ENCODE results near the gene KIF16B. TPM values are rescaled to one million over a fixed set of nuclear protein-coding genes. Genes with fewer than 3 reads are reported as not detected.

Gene KIF16B
- total RNA-seq, 4 donors from 2014 or later = 15.7 to 29.0 (median 19.3) TPM

- no peak for TF ChIP-seq CTCF (IDR thresholded peaks at IDR 0.05)
- DNase-seq (ENCODE audit: low spot score) (no peak), ATAC-seq (ENCODE audit: low FRiP score) (no peak)
Measured at GRCh38 chr20:16555754-16556153, 17.5 kb downstream of the KIF16B start.

- no peak for DNase-seq (ENCODE audit: low spot score)
- no peak for ATAC-seq (ENCODE audit: low FRiP score)
- TF ChIP-seq CTCF (IDR thresholded peaks at IDR 0.05) = no peak
Measured at GRCh38 chr20:16554766-16555543, 18.3 kb downstream of the KIF16B start.

- no peak for DNase-seq (ENCODE audit: low spot score)
- no peak for ATAC-seq (ENCODE audit: low FRiP score)
- TF ChIP-seq CTCF (IDR thresholded peaks at IDR 0.05) = no peak
Measured at GRCh38 chr20:16553684-16554083, 19.6 kb downstream of the KIF16B start.

GRCh38 chr20:16553101-16553500, 20.1 kb downstream of the KIF16B start:
- DNase-seq (ENCODE audit: low spot score) (no peak), ATAC-seq (ENCODE audit: low FRiP score) (no peak)
- no peak for TF ChIP-seq CTCF (IDR thresholded peaks at IDR 0.05)

- no peak for ATAC-seq (ENCODE audit: low FRiP score)
- TF ChIP-seq CTCF (IDR thresholded peaks at IDR 0.05) = no peak
- no peak for DNase-seq (ENCODE audit: low spot score)
Measured at GRCh38 chr20:16552015-16552414, 21.2 kb downstream of the KIF16B start.

GRCh38 chr20:16551607-16552006, 21.6 kb downstream of the KIF16B start:
- no peak for DNase-seq (ENCODE audit: low spot score)
- ATAC-seq (ENCODE audit: low FRiP score) = no peak
- no peak for TF ChIP-seq CTCF (IDR thresholded peaks at IDR 0.05)

- ATAC-seq (ENCODE audit: low FRiP score) (no peak), DNase-seq (ENCODE audit: low spot score) (no peak)
- TF ChIP-seq CTCF (IDR thresholded peaks at IDR 0.05) = no peak
Measured at GRCh38 chr20:16548068-16548672, 25.1 kb downstream of the KIF16B start.
